SK-N-SH (cell line): ENCODE measurements around the gene MAP3K13. TPM values are rescaled to one million over a fixed set of nuclear protein-coding genes. Genes with fewer than 3 reads are reported as not detected.
A peak's percentile ranks its signal among the peaks of the same experiment; 100 is the strongest.

ENCODE experiments used
- CTCF ChIA-PET: fragments of 300-600, 350-600 bp; formaldehyde crosslinking; extraction: SDS; loops from one replicate; lab custom pipeline; 2021; lab: Yijun Ruan, JAX
- POLR2A ChIA-PET: fragments of 350-600 bp; sonication (Branson Sonifier 250); formaldehyde crosslinking; extraction: SDS; loops from one replicate; lab custom pipeline; 2020; ENCODE audit warnings: antibody characterized with exemption, inconsistent platforms; lab: Yijun Ruan, JAX
- DNase-seq: peaks from one replicate; pipeline ENCODE4 v3.0.0; 2012
- H2AFZ ChIP-seq: fragments of 200-600 bp; sonication (generic); 2 replicates; pipeline ENCODE4 v1.8.1; 2016; ENCODE audit warnings: antibody characterized with exemption, mild to moderate bottlenecking, low read depth
- H3F3A ChIP-seq: fragments of 200-600 bp; sonication (generic); replicated peaks from 2 replicates; pipeline ENCODE3; 2016; ENCODE audit warnings: antibody characterized with exemption, mild to moderate bottlenecking; ENCODE audit not compliant: insufficient read depth
- H3K27ac ChIP-seq, 2 experiments: fragments of 200-500 bp in 1 of 2; fragments of 200-600 bp in 1 of 2; sonication (Bioruptor generic) in 1 of 2; sonication (generic), shearing (Covaris generic) in 1 of 2; 2 replicates each; pipeline versions ENCODE4 v1.5.1 to v1.6.1; 2014 to 2016; ENCODE audit warnings: low read depth in 2 of 2, inconsistent platforms in 1 of 2, low read length in 1 of 2, mild to moderate bottlenecking in 1 of 2, mixed read lengths in 1 of 2
- H3K27me3 ChIP-seq: fragments of 200-600 bp; sonication (generic), shearing (Covaris generic); 2 replicates; pipeline ENCODE4 v1.6.1; 2016; ENCODE audit warnings: mixed run types; ENCODE audit not compliant: insufficient read depth
- H3K36me3 ChIP-seq, 2 experiments: fragments of 200-500 bp in 1 of 2; fragments of 200-600 bp in 1 of 2; sonication (Bioruptor generic) in 1 of 2; sonication (generic) in 1 of 2; replicated peaks in 1 of 2; 2 replicates each; pipeline versions ENCODE3 to v1.5.1; 2014 to 2016; ENCODE audit warnings: low read length in 1 of 2, mild to moderate bottlenecking in 1 of 2; ENCODE audit not compliant: insufficient read depth in 2 of 2, control insufficient read depth in 1 of 2
- H3K4me1 ChIP-seq, 2 experiments: fragments of 200-500 bp in 1 of 2; fragments of 200-600 bp in 1 of 2; sonication (Bioruptor generic) in 1 of 2; sonication (generic), shearing (Covaris generic) in 1 of 2; 2 replicates each; pipeline versions ENCODE4 v1.5.1 to v1.6.1; 2014 to 2016; ENCODE audit warnings: low read depth in 1 of 2, low read length in 1 of 2, mixed run types in 1 of 2; ENCODE audit not compliant: insufficient read depth in 2 of 2, control insufficient read depth in 1 of 2
- H3K4me2 ChIP-seq: fragments of 200-600 bp; sonication (generic), shearing (Covaris generic); 2 replicates; pipeline ENCODE4 v1.6.1; 2017; ENCODE audit warnings: mixed run types
- H3K4me3 ChIP-seq, 2 experiments: fragments of 200-500 bp in 1 of 2; fragments of 200-600 bp in 1 of 2; sonication (Bioruptor generic) in 1 of 2; sonication (generic), shearing (Covaris generic) in 1 of 2; 2 replicates each; pipeline versions ENCODE4 v1.5.1 to v1.8.1; 2014 to 2016; ENCODE audit warnings: low read depth in 2 of 2, inconsistent platforms in 1 of 2, low read length in 1 of 2, mild to moderate bottlenecking in 1 of 2, mixed read lengths in 1 of 2, moderate library complexity in 1 of 2
- H3K79me2 ChIP-seq: fragments of 200-600 bp; sonication (generic); 2 replicates; pipeline ENCODE4 v1.8.1; 2017; ENCODE audit warnings: mild to moderate bottlenecking; ENCODE audit not compliant: insufficient read depth
- H3K9ac ChIP-seq: fragments of 200-600 bp; sonication (generic); 2 replicates; pipeline ENCODE4 v1.6.1; 2017; ENCODE audit warnings: mixed run types
- H3K9me2 ChIP-seq: fragments of 200-600 bp; sonication (generic); 2 replicates; pipeline ENCODE4 v1.6.1; 2017; ENCODE audit warnings: mixed run types
- H3K9me3 ChIP-seq: fragments of 200-600 bp; sonication (generic); 2 replicates; pipeline ENCODE4 v1.6.1; 2017; ENCODE audit warnings: mixed run types, mild to moderate bottlenecking, moderate library complexity
- H4K20me1 ChIP-seq: fragments of 200-600 bp; sonication (generic); 2 replicates; pipeline ENCODE4 v1.6.1; 2017; ENCODE audit warnings: mild to moderate bottlenecking, mixed run types; ENCODE audit not compliant: insufficient read depth
- CTCF ChIP-seq: fragments of 200-600 bp; sonication (generic); IDR thresholded peaks from 2 replicates; pipeline ENCODE4 v1.6.1; 2017; ENCODE audit warnings: antibody characterized with exemption, mild to moderate bottlenecking, moderate library complexity
- EP300 ChIP-seq, 2 experiments: IDR thresholded peaks; 2 replicates each; pipeline versions ENCODE4 v1.4.0 to v1.6.1; 2012; ENCODE audit warnings: borderline replicate concordance in 1 of 2, low read depth in 1 of 2, low read length in 1 of 2
- FOSL2 ChIP-seq: IDR thresholded peaks from 2 replicates; pipeline ENCODE4 v1.4.0; 2012; ENCODE audit warnings: low read depth, mild to moderate bottlenecking, moderate library complexity, borderline replicate concordance
- FOXM1 ChIP-seq: IDR thresholded peaks from 2 replicates; pipeline ENCODE4 v1.4.0; 2012; ENCODE audit warnings: low read depth, mild to moderate bottlenecking
- GATA2 ChIP-seq: sonication (generic); formaldehyde crosslinking; IDR thresholded peaks from 2 replicates; pipeline ENCODE4 v1.5.0; 2020; ENCODE audit warnings: mild to moderate bottlenecking, missing genetic modification reagents
- MEF2A ChIP-seq: IDR thresholded peaks from 2 replicates; pipeline ENCODE4 v1.4.0; 2012; ENCODE audit warnings: low read depth, borderline replicate concordance
- MXI1 ChIP-seq: IDR thresholded peaks from 2 replicates; pipeline ENCODE4 v1.6.1; 2012; ENCODE audit warnings: mild to moderate bottlenecking, low read depth, low read length, improper control_type of control experiment
- NFIC ChIP-seq: IDR thresholded peaks from 2 replicates; pipeline ENCODE4 v1.4.0; 2012; ENCODE audit warnings: borderline replicate concordance
- NRF1 ChIP-seq: IDR thresholded peaks from 2 replicates; pipeline ENCODE4 v1.6.1; 2012; ENCODE audit warnings: low read depth, mild to moderate bottlenecking, low read length
- POLR2AphosphoS5 ChIP-seq: IDR thresholded peaks from 2 replicates; pipeline ENCODE4 v1.6.1; 2012; ENCODE audit warnings: low read depth, low read length
- SMC3 ChIP-seq: IDR thresholded peaks from 2 replicates; pipeline ENCODE4 v1.6.1; 2012; ENCODE audit warnings: low read depth, low read length, improper control_type of control experiment
- TAF1 ChIP-seq: IDR thresholded peaks from 2 replicates; pipeline ENCODE4 v1.6.1; 2012; ENCODE audit warnings: low read depth, mild to moderate bottlenecking, low read length, moderate library complexity, borderline replicate concordance
- WGBS: methylation state at CpG from one replicate; pipeline ENCODE4 v1.1.6; 2017; ENCODE audit warnings: low lambda C conversion rate; 5-methylcytosine and 5-hydroxymethylcytosine counted together
- polyA plus RNA-seq, 3 experiments: library from polyadenylated mRNA; depleted of rRNA; stranded (reverse); fragments of >200 nt; gene quantifications; 2 replicates each; pipeline ENCODE4 v1.2.3, GENCODE V29; 2012
- TF ChIP-seq, protein P1 (sequence below): IDR thresholded peaks from 2 replicates; pipeline ENCODE4 v1.4.0; 2012; ENCODE audit warnings: low read depth, borderline replicate concordance
- TF ChIP-seq, protein P2 (sequence below): IDR thresholded peaks from 2 replicates; pipeline ENCODE4 v1.6.1; 2012; ENCODE audit warnings: mild to moderate bottlenecking, low read depth, low read length, moderate library complexity

Gene MAP3K13
- polyA plus RNA-seq, 1 of the 3 experiments (the other 2 are of a cell fraction), result 9.1 TPM

GRCh38 chr3:185363662-185364203 lies 797 bp downstream of the MAP3K13 start:
- Histone ChIP-seq H3K79me2 (no peaks in the 10 kb centered on the region), H3K27ac (peak overlapping the region; percentile 43 to 49; a peak in 2 of 4 replicates), H3F3A (peaks cover 6% of the 10 kb centered on the region), H4K20me1 (no peaks in the 10 kb centered on the region), H3K9ac (peak overlapping the region; percentile 47; the same call in 1 of the 2 replicates), H3K9me3 (no peaks in the 10 kb centered on the region), H3K4me3 (peak overlapping the region; percentile 57 to 67), H2AFZ (peak overlapping the region; percentile 88), H3K4me1 (peaks cover 0 to 13% of the 10 kb centered on the region in 2 experiments; a peak in 2 of 4 replicates), H3K4me2 (peak overlapping the region; percentile 93), H3K36me3 (no peaks in the 10 kb centered on the region), H3K9me2 (no peaks in the 10 kb centered on the region), H3K27me3 (no peaks in the 10 kb centered on the region)
- POLR2A ChIA-PET, result no interaction called here
- CTCF ChIA-PET, result interaction anchor here (1.0 to 2.2 kb wide), 6 partner anchors 9 to 212 kb away, joined by 3 to 15 read pairs (median 4); no protein-coding TSS in a partner anchor
- 5% methylated on average over 8 of the region's 8 CpGs for WGBS
- TF ChIP-seq NRF1, result no peak
- no peak for TF ChIP-seq EP300 (IDR thresholded peaks at IDR 0.05; ENCODE audit: borderline replicate concordance in 1 of 2, low read depth in 1 of 2, low read length in 1 of 2)
- TF ChIP-seq FOXM1, result no peak
- no peak for TF ChIP-seq GATA2 (CRISPR knock-in tag)
- TF ChIP-seq, protein P1, sequence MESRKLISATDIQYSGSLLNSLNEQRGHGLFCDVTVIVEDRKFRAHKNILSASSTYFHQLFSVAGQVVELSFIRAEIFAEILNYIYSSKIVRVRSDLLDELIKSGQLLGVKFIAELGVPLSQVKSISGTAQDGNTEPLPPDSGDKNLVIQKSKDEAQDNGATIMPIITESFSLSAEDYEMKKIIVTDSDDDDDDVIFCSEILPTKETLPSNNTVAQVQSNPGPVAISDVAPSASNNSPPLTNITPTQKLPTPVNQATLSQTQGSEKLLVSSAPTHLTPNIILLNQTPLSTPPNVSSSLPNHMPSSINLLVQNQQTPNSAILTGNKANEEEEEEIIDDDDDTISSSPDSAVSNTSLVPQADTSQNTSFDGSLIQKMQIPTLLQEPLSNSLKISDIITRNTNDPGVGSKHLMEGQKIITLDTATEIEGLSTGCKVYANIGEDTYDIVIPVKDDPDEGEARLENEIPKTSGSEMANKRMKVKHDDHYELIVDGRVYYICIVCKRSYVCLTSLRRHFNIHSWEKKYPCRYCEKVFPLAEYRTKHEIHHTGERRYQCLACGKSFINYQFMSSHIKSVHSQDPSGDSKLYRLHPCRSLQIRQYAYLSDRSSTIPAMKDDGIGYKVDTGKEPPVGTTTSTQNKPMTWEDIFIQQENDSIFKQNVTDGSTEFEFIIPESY, result no peak
- TF ChIP-seq CTCF, result no peak
- no peak for TF ChIP-seq TAF1
- TF ChIP-seq POLR2AphosphoS5, result no peak
- no peak for TF ChIP-seq SMC3
- TF ChIP-seq FOSL2, result no peak
- TF ChIP-seq MXI1, result no peak
- TF ChIP-seq NFIC, result no peak
- TF ChIP-seq MEF2A, result no peak
- TF ChIP-seq, protein P2, sequence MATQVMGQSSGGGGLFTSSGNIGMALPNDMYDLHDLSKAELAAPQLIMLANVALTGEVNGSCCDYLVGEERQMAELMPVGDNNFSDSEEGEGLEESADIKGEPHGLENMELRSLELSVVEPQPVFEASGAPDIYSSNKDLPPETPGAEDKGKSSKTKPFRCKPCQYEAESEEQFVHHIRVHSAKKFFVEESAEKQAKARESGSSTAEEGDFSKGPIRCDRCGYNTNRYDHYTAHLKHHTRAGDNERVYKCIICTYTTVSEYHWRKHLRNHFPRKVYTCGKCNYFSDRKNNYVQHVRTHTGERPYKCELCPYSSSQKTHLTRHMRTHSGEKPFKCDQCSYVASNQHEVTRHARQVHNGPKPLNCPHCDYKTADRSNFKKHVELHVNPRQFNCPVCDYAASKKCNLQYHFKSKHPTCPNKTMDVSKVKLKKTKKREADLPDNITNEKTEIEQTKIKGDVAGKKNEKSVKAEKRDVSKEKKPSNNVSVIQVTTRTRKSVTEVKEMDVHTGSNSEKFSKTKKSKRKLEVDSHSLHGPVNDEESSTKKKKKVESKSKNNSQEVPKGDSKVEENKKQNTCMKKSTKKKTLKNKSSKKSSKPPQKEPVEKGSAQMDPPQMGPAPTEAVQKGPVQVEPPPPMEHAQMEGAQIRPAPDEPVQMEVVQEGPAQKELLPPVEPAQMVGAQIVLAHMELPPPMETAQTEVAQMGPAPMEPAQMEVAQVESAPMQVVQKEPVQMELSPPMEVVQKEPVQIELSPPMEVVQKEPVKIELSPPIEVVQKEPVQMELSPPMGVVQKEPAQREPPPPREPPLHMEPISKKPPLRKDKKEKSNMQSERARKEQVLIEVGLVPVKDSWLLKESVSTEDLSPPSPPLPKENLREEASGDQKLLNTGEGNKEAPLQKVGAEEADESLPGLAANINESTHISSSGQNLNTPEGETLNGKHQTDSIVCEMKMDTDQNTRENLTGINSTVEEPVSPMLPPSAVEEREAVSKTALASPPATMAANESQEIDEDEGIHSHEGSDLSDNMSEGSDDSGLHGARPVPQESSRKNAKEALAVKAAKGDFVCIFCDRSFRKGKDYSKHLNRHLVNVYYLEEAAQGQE, result no peak
- DNase-seq, result no peak
